Calu3 (cell line): ENCODE measurements around the gene DPP3. TPM values are rescaled to one million over a fixed set of nuclear protein-coding genes. Genes with fewer than 3 reads are reported as not detected.
A peak's percentile ranks its signal among the peaks of the same experiment; 100 is the strongest.
"Not testable (repeated sequence)": the region's sequence is repeated elsewhere in the genome, so short reads cannot be mapped to it uniquely, and the experiment has no call there.

Experiments used
- BruUV-seq: library from RNA; stranded (reverse); fragments of 400-500 nt; replicated peaks from 2 replicates; lab custom pipeline; 2021; lab: Mats Ljungman, UMichigan
- CTCF ChIA-PET: fragments of 300-600 bp; sonication (Branson Sonifier 250); formaldehyde crosslinking; loops from one replicate; lab custom pipeline; 2022; ENCODE audit warnings: antibody characterized with exemption; lab: Charles Lee
- DNase-seq: peaks from one replicate; pipeline ENCODE4 v3.0.0; 2022
- H3K27ac Mint-ChIP-seq: one replicate; pipeline ENCODE4 v1.8.0; 2022; ENCODE audit warnings: mixed read lengths; ENCODE audit not compliant: unreplicated experiment
- H3K27me3 Mint-ChIP-seq: one replicate; pipeline ENCODE4 v1.8.0; 2022; ENCODE audit warnings: mixed read lengths; ENCODE audit not compliant: unreplicated experiment
- H3K36me3 Mint-ChIP-seq: one replicate; pipeline ENCODE4 v1.8.0; 2022; ENCODE audit warnings: mild to moderate bottlenecking, moderate library complexity, mixed read lengths; ENCODE audit not compliant: insufficient read depth, unreplicated experiment
- H3K4me1 Mint-ChIP-seq: one replicate; pipeline ENCODE4 v1.8.0; 2022; ENCODE audit warnings: mild to moderate bottlenecking, low read depth, mixed read lengths; ENCODE audit not compliant: unreplicated experiment
- H3K4me3 Mint-ChIP-seq: one replicate; pipeline ENCODE4 v1.8.0; 2022; ENCODE audit warnings: mild to moderate bottlenecking, low read depth, moderate library complexity, mixed read lengths; ENCODE audit not compliant: unreplicated experiment
- H3K9me3 Mint-ChIP-seq: one replicate; pipeline ENCODE4 v1.8.0; 2022; ENCODE audit warnings: low read depth, mixed read lengths; ENCODE audit not compliant: unreplicated experiment
- intact Hi-C: fragments of 100-400 bp; cut with micrococcal nuclease; formaldehyde crosslinking; loops from one replicate; pipeline ENCODE4 v1.10.0; 2022; ENCODE audit not compliant: unreplicated experiment
- total RNA-seq: library from RNA; stranded (reverse); gene quantifications from 2 replicates; pipeline ENCODE4 v1.2.3, GENCODE V29; 2022
- TF ChIP-seq, protein P1 (sequence below): fragments of 200-600 bp; IDR thresholded peaks from one replicate; pipeline ENCODE4 v1.8.0; 2022; ENCODE audit warnings: antibody characterized with exemption; ENCODE audit not compliant: unreplicated experiment

The DPP3 gene
- total RNA-seq, 1 experiment from 2014 or later: 57.4 TPM

DNA sequence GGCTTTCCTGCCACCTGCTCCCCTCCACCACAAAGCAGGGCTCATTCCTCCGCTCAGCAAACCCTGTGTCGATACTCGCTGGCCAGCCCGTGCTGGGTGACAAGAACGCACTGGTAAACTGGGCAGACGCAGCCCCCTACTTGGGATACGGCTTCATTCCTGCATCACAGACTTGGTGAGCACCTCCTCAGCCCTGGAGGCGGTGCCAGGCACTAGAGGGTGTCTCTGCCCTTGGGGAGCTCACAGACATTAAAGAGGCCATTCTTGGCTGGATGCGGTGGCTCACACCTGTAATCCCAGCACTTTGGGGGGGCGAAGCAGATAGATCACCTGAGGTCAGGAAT, 59.6 kb downstream of the DPP3 start:
- peaks cover 33% of the 10 kb centered on the region for H3K36me3 Mint-ChIP-seq
- no peaks in the 10 kb centered on the region for H3K27me3 Mint-ChIP-seq
- no peak overlapping the region for H3K4me3 Mint-ChIP-seq
- TF ChIP-seq, protein P1, sequence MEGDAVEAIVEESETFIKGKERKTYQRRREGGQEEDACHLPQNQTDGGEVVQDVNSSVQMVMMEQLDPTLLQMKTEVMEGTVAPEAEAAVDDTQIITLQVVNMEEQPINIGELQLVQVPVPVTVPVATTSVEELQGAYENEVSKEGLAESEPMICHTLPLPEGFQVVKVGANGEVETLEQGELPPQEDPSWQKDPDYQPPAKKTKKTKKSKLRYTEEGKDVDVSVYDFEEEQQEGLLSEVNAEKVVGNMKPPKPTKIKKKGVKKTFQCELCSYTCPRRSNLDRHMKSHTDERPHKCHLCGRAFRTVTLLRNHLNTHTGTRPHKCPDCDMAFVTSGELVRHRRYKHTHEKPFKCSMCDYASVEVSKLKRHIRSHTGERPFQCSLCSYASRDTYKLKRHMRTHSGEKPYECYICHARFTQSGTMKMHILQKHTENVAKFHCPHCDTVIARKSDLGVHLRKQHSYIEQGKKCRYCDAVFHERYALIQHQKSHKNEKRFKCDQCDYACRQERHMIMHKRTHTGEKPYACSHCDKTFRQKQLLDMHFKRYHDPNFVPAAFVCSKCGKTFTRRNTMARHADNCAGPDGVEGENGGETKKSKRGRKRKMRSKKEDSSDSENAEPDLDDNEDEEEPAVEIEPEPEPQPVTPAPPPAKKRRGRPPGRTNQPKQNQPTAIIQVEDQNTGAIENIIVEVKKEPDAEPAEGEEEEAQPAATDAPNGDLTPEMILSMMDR: no peak
- no peaks in the 10 kb centered on the region for H3K9me3 Mint-ChIP-seq
- no TSS peak for BruUV-seq
- no peak overlapping the region for H3K27ac Mint-ChIP-seq
- intact Hi-C loops: no loop called here
- peaks cover 6% of the 10 kb centered on the region for H3K4me1 Mint-ChIP-seq
- DNase-seq: no peak
- CTCF ChIA-PET: no interaction called here

DNA sequence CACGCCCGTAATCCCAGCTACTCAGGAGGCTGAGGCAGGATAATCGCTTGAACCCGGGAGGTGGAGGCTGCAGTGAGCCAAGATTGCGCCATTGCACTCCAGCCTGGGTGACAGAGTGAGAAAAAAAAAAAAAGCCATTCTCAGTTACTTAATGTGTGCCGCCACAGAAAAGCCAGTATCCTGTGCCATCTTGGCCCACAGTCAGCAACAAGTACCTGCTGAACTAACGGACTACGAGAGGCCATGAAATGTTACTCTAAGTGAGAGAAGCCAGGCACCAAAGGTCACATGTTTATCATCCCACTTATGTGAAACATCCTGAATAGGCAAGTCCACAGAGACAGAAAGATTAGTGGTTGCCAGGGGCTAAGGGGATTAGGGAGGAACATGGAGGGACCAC, 60.4 kb downstream of the DPP3 start:
- BruUV-seq, H3K27ac Mint-ChIP-seq, H3K4me3 Mint-ChIP-seq, H3K9me3 Mint-ChIP-seq, DNase-seq, intact Hi-C loops, H3K27me3 Mint-ChIP-seq, H3K4me1 Mint-ChIP-seq: not testable (repeated sequence)
- H3K36me3 Mint-ChIP-seq: peaks cover 30% of the 10 kb centered on the region
- CTCF ChIA-PET: interaction anchor here (0.7 kb wide), 1 partner anchor 105 kb away, joined by 4 read pairs; no protein-coding TSS in a partner anchor

GRCh38 chr11:66541892-66542291, 61.7 kb downstream of the DPP3 start:
- peaks cover 32% of the 10 kb centered on the region for H3K36me3 Mint-ChIP-seq
- intact Hi-C loops: no loop called here
- peaks cover 6% of the 10 kb centered on the region for H3K4me1 Mint-ChIP-seq
- TF ChIP-seq, protein P1: no peak
- no peak for DNase-seq
- no peaks in the 10 kb centered on the region for H3K9me3 Mint-ChIP-seq
- BruUV-seq: no TSS peak
- no peak overlapping the region for H3K27ac Mint-ChIP-seq
- H3K27me3 Mint-ChIP-seq: no peaks in the 10 kb centered on the region
- H3K4me3 Mint-ChIP-seq: no peak overlapping the region
- CTCF ChIA-PET: no interaction called here

DNA sequence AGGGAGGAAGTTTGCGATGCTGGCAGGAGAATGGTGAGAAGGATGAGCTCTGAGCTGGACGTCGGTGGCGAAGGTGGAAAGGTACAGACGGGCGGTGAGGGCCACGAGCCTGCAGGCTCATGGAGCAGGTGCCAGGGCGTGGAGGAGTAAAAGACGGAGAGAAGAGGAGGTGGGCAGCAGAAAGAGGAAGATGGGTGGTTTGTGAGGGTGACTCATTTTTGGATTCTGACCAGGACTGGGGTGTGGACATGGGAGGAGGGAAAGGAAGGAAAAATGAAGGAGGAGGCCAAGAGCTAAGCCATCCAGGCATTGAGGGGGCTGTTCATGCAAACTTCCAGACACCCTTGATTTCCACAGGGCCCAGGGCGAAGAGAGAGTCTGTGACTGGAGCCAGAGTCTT, 62.1 kb downstream of the DPP3 start:
- TF ChIP-seq, protein P1: no peak
- intact Hi-C loops: no loop called here
- Mint-ChIP-seq H3K4me1 (peaks cover 6% of the 10 kb centered on the region), H3K27ac (no peak overlapping the region), H3K4me3 (no peak overlapping the region), H3K27me3 (no peaks in the 10 kb centered on the region), H3K36me3 (peaks cover 28% of the 10 kb centered on the region), H3K9me3 (no peaks in the 10 kb centered on the region)
- BruUV-seq: no TSS peak
- CTCF ChIA-PET: no interaction called here
- no peak for DNase-seq

GRCh38 chr11:66543263-66544107, 63.3 kb downstream of the DPP3 start:
- CTCF ChIA-PET: interaction anchor here (0.5 kb wide), 1 partner anchor 302 kb away, joined by 4 read pairs; no protein-coding TSS in a partner anchor
- Mint-ChIP-seq H3K4me1 (peaks cover 6% of the 10 kb centered on the region), H3K36me3 (peaks cover 27% of the 10 kb centered on the region), H3K9me3 (no peaks in the 10 kb centered on the region), H3K27ac (no peak overlapping the region), H3K27me3 (peaks cover 9% of the 10 kb centered on the region), H3K4me3 (no peak overlapping the region)
- TF ChIP-seq, protein P1: no peak
- intact Hi-C loops: no loop called here
- DNase-seq: no peak
- BruUV-seq: no TSS peak

DNA sequence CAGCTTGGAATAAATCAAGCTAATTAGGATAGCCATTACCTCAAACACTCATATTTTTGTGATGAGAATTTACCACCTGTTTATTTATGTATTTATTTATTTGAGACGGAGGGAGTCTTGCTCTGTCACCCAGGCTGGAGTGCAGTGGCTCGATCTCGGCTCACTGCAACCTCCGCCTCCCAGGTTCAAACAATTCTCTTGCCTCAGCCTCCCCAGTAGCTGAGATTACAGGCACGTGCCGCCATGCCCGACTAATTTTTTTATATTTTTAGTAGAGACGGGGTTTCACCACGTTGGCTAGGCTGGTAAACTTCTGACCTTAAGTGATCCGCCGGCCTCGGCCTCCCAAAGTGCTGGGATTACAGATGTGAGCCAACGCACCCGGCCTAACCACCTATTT, 64.7 kb downstream of the DPP3 start:
- H3K4me1 Mint-ChIP-seq, DNase-seq, intact Hi-C loops, H3K27ac Mint-ChIP-seq, H3K9me3 Mint-ChIP-seq: not testable (repeated sequence)
- peaks cover 23% of the 10 kb centered on the region for H3K27me3 Mint-ChIP-seq
- BruUV-seq: TSS peak; percentile 63
- H3K36me3 Mint-ChIP-seq: peaks cover 27% of the 10 kb centered on the region
- CTCF ChIA-PET: interaction anchor here (2.1 kb wide), 1 partner anchor 134 kb away, joined by 7 read pairs; no protein-coding TSS in a partner anchor
- peak overlapping the region; percentile 74 for H3K4me3 Mint-ChIP-seq
